Body of pancreas (tissue), 4 donors: ENCODE results near the gene SNAPC5.

Experiments
- POLR2A ChIP-seq, 3 donors: fragments of 450-650 bp; IDR thresholded peaks; one replicate each; pipeline ENCODE4 v1.6.1; 2016; ENCODE audit warnings: antibody characterized with exemption in 3 of 3, mild to moderate bottlenecking in 2 of 3
- TF ChIP-seq, protein P1 (sequence below), 7 experiments: fragments of 450-650 bp in 4 of 7; fragments of 200-600 bp in 3 of 7; sonication (generic) in 3 of 7; IDR thresholded peaks; one replicate each; pipeline ENCODE4 v1.5.1; 2016 to 2019; ENCODE audit warnings: antibody characterized with exemption in 7 of 7

DNA sequence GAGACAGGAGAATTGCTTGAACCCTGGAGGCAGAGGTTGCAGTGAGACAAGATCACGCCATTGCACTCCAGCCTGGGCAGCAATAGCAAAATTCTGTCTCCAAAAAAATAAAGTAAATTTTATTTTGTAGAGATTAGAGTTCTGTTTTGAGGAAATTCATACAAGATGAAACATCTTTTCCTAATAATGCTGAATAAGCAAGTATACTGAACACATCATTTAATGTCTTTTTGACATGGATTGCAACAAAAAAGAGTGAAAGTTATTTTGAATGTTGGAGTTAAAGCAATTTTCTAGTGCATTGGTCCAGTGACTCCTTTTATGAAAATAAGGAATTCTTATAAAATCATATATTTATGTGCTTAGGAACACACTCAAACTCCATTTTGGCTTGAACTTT lies 47.7 kb upstream of the SNAPC5 start:
- TF ChIP-seq, protein P1, sequence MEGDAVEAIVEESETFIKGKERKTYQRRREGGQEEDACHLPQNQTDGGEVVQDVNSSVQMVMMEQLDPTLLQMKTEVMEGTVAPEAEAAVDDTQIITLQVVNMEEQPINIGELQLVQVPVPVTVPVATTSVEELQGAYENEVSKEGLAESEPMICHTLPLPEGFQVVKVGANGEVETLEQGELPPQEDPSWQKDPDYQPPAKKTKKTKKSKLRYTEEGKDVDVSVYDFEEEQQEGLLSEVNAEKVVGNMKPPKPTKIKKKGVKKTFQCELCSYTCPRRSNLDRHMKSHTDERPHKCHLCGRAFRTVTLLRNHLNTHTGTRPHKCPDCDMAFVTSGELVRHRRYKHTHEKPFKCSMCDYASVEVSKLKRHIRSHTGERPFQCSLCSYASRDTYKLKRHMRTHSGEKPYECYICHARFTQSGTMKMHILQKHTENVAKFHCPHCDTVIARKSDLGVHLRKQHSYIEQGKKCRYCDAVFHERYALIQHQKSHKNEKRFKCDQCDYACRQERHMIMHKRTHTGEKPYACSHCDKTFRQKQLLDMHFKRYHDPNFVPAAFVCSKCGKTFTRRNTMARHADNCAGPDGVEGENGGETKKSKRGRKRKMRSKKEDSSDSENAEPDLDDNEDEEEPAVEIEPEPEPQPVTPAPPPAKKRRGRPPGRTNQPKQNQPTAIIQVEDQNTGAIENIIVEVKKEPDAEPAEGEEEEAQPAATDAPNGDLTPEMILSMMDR (IDR thresholded peaks at IDR 0.05), result no peak
- TF ChIP-seq POLR2A (IDR thresholded peaks at IDR 0.05), result no peak
